Measurements from ENCODE around the gene RNF220.

RNF220 gene

GRCh38 chr1:44503625-44504024 lies 98.6 kb downstream of the RNF220 start:
- no peak for TF ChIP-seq CTCF (conservative IDR thresholded peaks at IDR 0.05; ENCODE audit: low read depth, low read length)
- no peak overlapping the region for H3K4me3 ChIP-seq (ENCODE audit: low read length)
- DNase-seq (ENCODE audit: low read depth): no peak

DNA sequence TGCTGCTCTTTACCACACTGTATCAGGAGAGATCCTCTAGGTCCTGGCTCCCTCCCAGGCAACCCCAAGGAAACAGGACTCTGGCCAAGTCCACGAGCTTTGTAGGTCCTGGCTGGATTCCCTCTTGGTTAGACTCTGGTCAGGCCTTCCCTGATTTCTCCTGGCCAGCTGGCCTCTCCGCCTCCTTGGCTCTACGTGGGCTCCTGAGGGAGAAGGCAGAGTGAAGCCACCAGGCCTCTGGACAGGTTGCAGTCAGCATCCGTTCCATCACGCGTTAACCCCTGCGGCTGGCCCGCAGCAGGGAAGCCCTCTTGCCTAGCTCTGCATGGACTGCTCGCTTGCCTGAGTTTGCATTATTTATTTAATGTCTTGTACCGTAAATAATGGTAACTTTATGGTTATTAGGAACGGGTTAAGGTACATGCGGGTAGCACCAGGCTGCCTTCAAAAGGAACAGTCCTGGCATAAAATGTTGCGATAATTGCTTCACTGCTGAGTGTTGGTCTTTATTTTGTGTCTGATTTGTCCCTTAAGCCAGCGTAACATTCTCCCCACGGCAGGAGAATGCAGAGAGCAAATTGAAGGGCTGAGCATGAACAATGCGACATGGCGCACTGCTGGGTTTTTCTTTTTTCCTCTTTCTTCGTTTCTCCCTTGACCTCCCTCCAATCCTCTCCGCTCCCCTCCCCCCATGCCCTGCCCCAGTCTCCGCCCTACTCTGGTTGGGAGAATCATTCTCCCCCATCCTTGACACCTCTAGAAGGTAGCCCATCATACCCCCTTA lies 100.3 kb downstream of the RNF220 start:
- no peak for DNase-seq (ENCODE audit: low read depth)
- TF ChIP-seq CTCF (conservative IDR thresholded peaks at IDR 0.05; ENCODE audit: low read depth, low read length): no peak
- H3K4me3 ChIP-seq (ENCODE audit: low read length): no peak overlapping the region

GRCh38 chr1:44507490-44508396 lies 102.7 kb downstream of the RNF220 start:
- no peak for DNase-seq (ENCODE audit: low read depth)
- TF ChIP-seq CTCF (conservative IDR thresholded peaks at IDR 0.05; ENCODE audit: low read depth, low read length): no peak
- no peak overlapping the region for H3K4me3 ChIP-seq (ENCODE audit: low read length)

GRCh38 chr1:44508397-44508745 lies 103.3 kb downstream of the RNF220 start:
- no peak for DNase-seq (ENCODE audit: low read depth)
- H3K4me3 ChIP-seq (ENCODE audit: low read length): no peak overlapping the region
- TF ChIP-seq CTCF (conservative IDR thresholded peaks at IDR 0.05; ENCODE audit: low read depth, low read length): no peak

DNA sequence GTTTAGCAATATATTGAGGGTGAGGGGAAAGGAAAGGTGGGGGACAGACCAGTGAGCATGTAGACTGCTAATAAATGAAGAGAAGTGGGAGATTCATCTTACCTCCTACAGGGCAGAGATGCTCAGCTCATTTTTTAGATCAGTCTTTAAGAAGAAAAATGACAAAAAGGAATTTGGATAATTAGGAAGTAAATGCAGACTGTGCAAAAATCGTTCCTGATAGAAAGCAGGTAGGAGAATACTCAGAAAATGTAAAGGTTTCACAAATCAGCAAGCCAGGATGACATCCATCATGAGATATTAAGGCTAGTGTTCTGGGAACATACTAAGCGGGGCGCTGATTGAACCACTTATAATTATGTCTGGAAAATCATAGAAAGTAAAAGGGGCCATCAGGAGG lies 106.3 kb downstream of the RNF220 start:
- TF ChIP-seq CTCF (conservative IDR thresholded peaks at IDR 0.05; ENCODE audit: low read depth, low read length): no peak
- no peak overlapping the region for H3K4me3 ChIP-seq (ENCODE audit: low read length)
- DNase-seq (ENCODE audit: low read depth): no peak

DNA sequence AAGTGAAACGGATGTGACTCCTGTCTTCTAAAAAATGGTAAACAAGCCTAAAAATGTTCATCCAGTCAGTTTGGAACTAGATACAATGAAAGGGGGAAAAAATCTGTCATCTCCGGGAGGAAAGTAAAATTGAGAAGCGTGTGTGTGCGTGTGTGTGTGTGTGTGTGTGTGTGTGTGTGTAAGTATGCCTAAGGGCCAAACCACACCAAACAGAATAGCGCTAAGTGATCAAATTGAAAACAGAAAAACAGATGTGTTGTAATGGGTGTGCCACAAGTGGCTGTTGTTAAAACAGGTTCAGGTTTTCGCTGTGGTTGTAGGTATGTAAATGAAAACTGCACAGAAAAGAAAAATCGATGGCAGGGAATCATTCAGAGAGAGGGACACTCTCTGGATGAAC lies 106.7 kb downstream of the RNF220 start:
- no peak overlapping the region for H3K4me3 ChIP-seq (ENCODE audit: low read length)
- no peak for DNase-seq (ENCODE audit: low read depth)
- no peak for TF ChIP-seq CTCF (conservative IDR thresholded peaks at IDR 0.05; ENCODE audit: low read depth, low read length)

Data from retinal pigment epithelial cell (primary cell).